ENCODE results near the gene CAPN2.

The CAPN2 gene

DNA sequence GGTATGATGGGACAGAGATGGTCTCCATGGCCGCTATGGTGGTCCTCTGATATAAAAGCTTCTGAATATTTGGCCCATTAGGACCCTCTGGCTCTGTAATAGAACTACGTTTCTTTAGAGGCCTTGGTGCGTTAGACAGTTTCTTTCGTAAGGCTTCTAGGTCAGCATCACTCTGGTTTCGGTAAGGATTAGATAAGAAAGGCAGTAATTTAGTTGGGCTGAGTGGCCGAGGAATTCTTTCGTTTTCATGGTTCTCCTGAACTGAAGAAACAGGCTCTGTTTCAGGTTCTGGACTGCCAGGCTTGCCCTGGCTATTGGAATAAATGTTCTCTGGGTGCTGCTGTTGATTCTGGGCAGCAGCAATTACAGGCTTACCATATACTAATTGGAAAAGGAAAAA is 83.9 kb downstream of the CAPN2 start:
- Histone ChIP-seq H3K27ac (ENCODE audit: extremely low read depth, low read depth, low read length) (no peak overlapping the region), H3K4me3 (ENCODE audit: low read depth, low read length) (no peak overlapping the region), H3K9me3 (ENCODE audit: control insufficient read depth, insufficient read depth, low read depth, low read length) (no peaks in the 10 kb centered on the region), H3K36me3 (ENCODE audit: control insufficient read depth in 2 of 2, insufficient read depth in 1 of 2, low read length in 2 of 2) (peaks cover 50 to 72% of the 10 kb centered on the region in 2 experiments), H3K4me1 (ENCODE audit: control insufficient read depth, insufficient read depth, low read length) (no peaks in the 10 kb centered on the region)
- POLR2A ChIA-PET, result interaction anchor here (1.7 kb wide), 1 partner anchor 24 kb away, joined by 3 read pairs; no protein-coding TSS in a partner anchor
- TF ChIP-seq, protein P1, sequence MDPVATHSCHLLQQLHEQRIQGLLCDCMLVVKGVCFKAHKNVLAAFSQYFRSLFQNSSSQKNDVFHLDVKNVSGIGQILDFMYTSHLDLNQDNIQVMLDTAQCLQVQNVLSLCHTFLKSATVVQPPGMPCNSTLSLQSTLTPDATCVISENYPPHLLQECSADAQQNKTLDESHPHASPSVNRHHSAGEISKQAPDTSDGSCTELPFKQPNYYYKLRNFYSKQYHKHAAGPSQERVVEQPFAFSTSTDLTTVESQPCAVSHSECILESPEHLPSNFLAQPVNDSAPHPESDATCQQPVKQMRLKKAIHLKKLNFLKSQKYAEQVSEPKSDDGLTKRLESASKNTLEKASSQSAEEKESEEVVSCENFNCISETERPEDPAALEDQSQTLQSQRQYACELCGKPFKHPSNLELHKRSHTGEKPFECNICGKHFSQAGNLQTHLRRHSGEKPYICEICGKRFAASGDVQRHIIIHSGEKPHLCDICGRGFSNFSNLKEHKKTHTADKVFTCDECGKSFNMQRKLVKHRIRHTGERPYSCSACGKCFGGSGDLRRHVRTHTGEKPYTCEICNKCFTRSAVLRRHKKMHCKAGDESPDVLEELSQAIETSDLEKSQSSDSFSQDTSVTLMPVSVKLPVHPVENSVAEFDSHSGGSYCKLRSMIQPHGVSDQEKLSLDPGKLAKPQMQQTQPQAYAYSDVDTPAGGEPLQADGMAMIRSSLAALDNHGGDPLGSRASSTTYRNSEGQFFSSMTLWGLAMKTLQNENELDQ (tag by site-specific recombination; IDR thresholded peaks at IDR 0.05; ENCODE audit: low read depth), result no peak
- TF ChIP-seq ZNF560 (tag by site-specific recombination; IDR thresholded peaks at IDR 0.05; ENCODE audit: borderline replicate concordance), result no peak
- TF ChIP-seq, protein P2, sequence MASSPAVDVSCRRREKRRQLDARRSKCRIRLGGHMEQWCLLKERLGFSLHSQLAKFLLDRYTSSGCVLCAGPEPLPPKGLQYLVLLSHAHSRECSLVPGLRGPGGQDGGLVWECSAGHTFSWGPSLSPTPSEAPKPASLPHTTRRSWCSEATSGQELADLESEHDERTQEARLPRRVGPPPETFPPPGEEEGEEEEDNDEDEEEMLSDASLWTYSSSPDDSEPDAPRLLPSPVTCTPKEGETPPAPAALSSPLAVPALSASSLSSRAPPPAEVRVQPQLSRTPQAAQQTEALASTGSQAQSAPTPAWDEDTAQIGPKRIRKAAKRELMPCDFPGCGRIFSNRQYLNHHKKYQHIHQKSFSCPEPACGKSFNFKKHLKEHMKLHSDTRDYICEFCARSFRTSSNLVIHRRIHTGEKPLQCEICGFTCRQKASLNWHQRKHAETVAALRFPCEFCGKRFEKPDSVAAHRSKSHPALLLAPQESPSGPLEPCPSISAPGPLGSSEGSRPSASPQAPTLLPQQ (tag by site-specific recombination; IDR thresholded peaks at IDR 0.05), result no peak
- TF ChIP-seq ZNF514 (tag by site-specific recombination; IDR thresholded peaks at IDR 0.05), result no peak
- TF ChIP-seq ZNF426 (tag by site-specific recombination; IDR thresholded peaks at IDR 0.05), result no peak
- TF ChIP-seq KLF1 (tag by site-specific recombination; IDR thresholded peaks at IDR 0.05), result no peak
- TF ChIP-seq, protein P3, sequence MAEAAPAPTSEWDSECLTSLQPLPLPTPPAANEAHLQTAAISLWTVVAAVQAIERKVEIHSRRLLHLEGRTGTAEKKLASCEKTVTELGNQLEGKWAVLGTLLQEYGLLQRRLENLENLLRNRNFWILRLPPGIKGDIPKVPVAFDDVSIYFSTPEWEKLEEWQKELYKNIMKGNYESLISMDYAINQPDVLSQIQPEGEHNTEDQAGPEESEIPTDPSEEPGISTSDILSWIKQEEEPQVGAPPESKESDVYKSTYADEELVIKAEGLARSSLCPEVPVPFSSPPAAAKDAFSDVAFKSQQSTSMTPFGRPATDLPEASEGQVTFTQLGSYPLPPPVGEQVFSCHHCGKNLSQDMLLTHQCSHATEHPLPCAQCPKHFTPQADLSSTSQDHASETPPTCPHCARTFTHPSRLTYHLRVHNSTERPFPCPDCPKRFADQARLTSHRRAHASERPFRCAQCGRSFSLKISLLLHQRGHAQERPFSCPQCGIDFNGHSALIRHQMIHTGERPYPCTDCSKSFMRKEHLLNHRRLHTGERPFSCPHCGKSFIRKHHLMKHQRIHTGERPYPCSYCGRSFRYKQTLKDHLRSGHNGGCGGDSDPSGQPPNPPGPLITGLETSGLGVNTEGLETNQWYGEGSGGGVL (tag by site-specific recombination; IDR thresholded peaks at IDR 0.05), result no peak
- TF ChIP-seq, protein P4, sequence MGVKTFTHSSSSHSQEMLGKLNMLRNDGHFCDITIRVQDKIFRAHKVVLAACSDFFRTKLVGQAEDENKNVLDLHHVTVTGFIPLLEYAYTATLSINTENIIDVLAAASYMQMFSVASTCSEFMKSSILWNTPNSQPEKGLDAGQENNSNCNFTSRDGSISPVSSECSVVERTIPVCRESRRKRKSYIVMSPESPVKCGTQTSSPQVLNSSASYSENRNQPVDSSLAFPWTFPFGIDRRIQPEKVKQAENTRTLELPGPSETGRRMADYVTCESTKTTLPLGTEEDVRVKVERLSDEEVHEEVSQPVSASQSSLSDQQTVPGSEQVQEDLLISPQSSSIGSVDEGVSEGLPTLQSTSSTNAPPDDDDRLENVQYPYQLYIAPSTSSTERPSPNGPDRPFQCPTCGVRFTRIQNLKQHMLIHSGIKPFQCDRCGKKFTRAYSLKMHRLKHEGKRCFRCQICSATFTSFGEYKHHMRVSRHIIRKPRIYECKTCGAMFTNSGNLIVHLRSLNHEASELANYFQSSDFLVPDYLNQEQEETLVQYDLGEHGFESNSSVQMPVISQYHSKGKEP (tag by site-specific recombination; IDR thresholded peaks at IDR 0.05), result no peak
- no peak for TF ChIP-seq ZBTB21 (tag by site-specific recombination; IDR thresholded peaks at IDR 0.05)
- no peak for TF ChIP-seq ZBTB17 (tag by site-specific recombination; IDR thresholded peaks at IDR 0.05)
- TF ChIP-seq ZNF354C (tag by site-specific recombination; IDR thresholded peaks at IDR 0.05; ENCODE audit: borderline replicate concordance, low read depth), result no peak
- CTCF ChIA-PET, result interaction anchor here (0.7 to 1.2 kb wide), 3 partner anchors 9 to 84 kb away, joined by 3 to 4 read pairs (median 4); no protein-coding TSS in a partner anchor

DNA sequence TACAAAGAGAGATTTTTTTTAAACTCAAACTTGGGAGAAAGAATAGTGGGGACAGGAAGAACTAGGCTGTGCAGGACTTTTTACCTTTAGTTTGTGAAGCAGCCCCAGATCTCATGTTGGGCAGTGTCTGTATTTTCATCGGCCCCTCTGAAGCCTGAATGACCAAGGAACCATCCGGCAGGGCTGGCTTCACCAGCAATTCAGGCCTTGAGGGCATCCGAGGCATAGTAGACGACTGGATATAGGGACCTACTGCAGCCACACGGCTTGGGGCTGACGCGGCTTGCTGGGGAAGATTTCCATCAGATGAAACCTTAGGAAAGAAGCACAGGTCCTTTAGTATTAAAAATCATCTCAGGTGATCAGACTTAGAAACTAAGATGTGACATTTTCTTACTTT is 89.7 kb downstream of the CAPN2 start:
- ChIA-PET POLR2A (no interaction called here), CTCF (interaction anchor here (0.8 kb wide), 1 partner anchor 10 kb away, joined by 5 read pairs; no protein-coding TSS in a partner anchor)
- no peak overlapping the region for H3K27ac ChIP-seq (ENCODE audit: extremely low read depth, low read depth, low read length)
- peaks cover 76 to 85% of the 10 kb centered on the region in 2 experiments for H3K36me3 ChIP-seq (ENCODE audit: control insufficient read depth in 2 of 2, insufficient read depth in 1 of 2, low read length in 2 of 2)
- no peak overlapping the region for H3K4me3 ChIP-seq (ENCODE audit: low read depth, low read length)
- H3K4me1 ChIP-seq (ENCODE audit: control insufficient read depth, insufficient read depth, low read length), result no peaks in the 10 kb centered on the region
- no peaks in the 10 kb centered on the region for H3K9me3 ChIP-seq (ENCODE audit: control insufficient read depth, insufficient read depth, low read depth, low read length)
- TF ChIP-seq ZNF311 (tag by site-specific recombination; IDR thresholded peaks at IDR 0.05; ENCODE audit: borderline replicate concordance), result no peak
- no peak for TF ChIP-seq RBAK (tag by site-specific recombination; IDR thresholded peaks at IDR 0.05)
- no peak for TF ChIP-seq ZNF677 (tag by site-specific recombination; IDR thresholded peaks at IDR 0.05)
- no peak for TF ChIP-seq ZNF10 (tag by site-specific recombination; IDR thresholded peaks at IDR 0.05)
- TF ChIP-seq, protein P5, sequence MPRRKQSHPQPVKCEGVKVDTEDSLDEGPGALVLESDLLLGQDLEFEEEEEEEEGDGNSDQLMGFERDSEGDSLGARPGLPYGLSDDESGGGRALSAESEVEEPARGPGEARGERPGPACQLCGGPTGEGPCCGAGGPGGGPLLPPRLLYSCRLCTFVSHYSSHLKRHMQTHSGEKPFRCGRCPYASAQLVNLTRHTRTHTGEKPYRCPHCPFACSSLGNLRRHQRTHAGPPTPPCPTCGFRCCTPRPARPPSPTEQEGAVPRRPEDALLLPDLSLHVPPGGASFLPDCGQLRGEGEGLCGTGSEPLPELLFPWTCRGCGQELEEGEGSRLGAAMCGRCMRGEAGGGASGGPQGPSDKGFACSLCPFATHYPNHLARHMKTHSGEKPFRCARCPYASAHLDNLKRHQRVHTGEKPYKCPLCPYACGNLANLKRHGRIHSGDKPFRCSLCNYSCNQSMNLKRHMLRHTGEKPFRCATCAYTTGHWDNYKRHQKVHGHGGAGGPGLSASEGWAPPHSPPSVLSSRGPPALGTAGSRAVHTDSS (tag by site-specific recombination; IDR thresholded peaks at IDR 0.05), result no peak
- TF ChIP-seq ZBTB8A (tag by site-specific recombination; IDR thresholded peaks at IDR 0.05), result no peak
- TF ChIP-seq, protein P6, sequence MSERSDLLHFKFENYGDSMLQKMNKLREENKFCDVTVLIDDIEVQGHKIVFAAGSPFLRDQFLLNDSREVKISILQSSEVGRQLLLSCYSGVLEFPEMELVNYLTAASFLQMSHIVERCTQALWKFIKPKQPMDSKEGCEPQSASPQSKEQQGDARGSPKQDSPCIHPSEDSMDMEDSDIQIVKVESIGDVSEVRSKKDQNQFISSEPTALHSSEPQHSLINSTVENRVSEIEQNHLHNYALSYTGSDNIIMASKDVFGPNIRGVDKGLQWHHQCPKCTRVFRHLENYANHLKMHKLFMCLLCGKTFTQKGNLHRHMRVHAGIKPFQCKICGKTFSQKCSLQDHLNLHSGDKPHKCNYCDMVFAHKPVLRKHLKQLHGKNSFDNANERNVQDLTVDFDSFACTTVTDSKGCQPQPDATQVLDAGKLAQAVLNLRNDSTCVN (tag by site-specific recombination; optimal IDR thresholded peaks at IDR 0.05), result no peak
- TF ChIP-seq, protein P7, sequence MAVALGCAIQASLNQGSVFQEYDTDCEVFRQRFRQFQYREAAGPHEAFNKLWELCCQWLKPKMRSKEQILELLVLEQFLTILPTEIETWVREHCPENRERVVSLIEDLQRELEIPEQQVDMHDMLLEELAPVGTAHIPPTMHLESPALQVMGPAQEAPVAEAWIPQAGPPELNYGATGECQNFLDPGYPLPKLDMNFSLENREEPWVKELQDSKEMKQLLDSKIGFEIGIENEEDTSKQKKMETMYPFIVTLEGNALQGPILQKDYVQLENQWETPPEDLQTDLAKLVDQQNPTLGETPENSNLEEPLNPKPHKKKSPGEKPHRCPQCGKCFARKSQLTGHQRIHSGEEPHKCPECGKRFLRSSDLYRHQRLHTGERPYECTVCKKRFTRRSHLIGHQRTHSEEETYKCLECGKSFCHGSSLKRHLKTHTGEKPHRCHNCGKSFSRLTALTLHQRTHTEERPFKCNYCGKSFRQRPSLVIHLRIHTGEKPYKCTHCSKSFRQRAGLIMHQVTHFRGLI (tag by site-specific recombination; IDR thresholded peaks at IDR 0.05), result no peak
- TF ChIP-seq ZFP41 (tag by site-specific recombination; IDR thresholded peaks at IDR 0.05; ENCODE audit: borderline replicate concordance), result no peak

All from HEK293 (cell line).